Psoas muscle (tissue), 8 donors: ENCODE results near the gene TECTA. TPM values are rescaled to one million over a fixed set of nuclear protein-coding genes. Genes with fewer than 3 reads are reported as not detected.
"Not testable (repeated sequence)": the region's sequence is repeated elsewhere in the genome, so short reads cannot be mapped to it uniquely, and the experiment has no call there.

Experiments used
- ATAC-seq, 4 donors: fragments of 200-7000 bp; cut with Tn5 transposase; one replicate each; pipeline ENCODE4 v1.9.1; 2020; ENCODE audit warnings: moderate library complexity in 3 of 4, mild to moderate bottlenecking in 2 of 4
- DNase-seq, 2 donors: peaks; one replicate each; pipeline ENCODE4 v3.0.0-alpha.2; 2020
- H3K27ac ChIP-seq: fragments of 200-600 bp; one replicate; pipeline ENCODE4 v1.8.0; 2022
- H3K27me3 ChIP-seq, 3 donors: fragments of 200-600 bp in 1 of 3; one replicate each; pipeline versions ENCODE4 v1.6.1 to v1.8.0; 2013 to 2022; ENCODE audit warnings: low read length in 2 of 3, mild to moderate bottlenecking in 2 of 3, moderate library complexity in 1 of 3; ENCODE audit not compliant: insufficient read depth in 3 of 3
- H3K36me3 ChIP-seq, 2 donors: fragments of 200-600 bp in 1 of 2; one replicate each; pipeline versions ENCODE4 v1.6.1 to v1.8.0; 2013 to 2022; ENCODE audit warnings: low read depth in 1 of 2, mild to moderate bottlenecking in 1 of 2, moderate library complexity in 1 of 2; ENCODE audit not compliant: insufficient read depth in 1 of 2
- H3K4me1 ChIP-seq: fragments of 200-600 bp; one replicate; pipeline ENCODE4 v1.8.0; 2022
- H3K4me3 ChIP-seq: fragments of 200-600 bp; one replicate; pipeline ENCODE4 v1.8.0; 2022; ENCODE audit warnings: mild to moderate bottlenecking
- H3K9me3 ChIP-seq: fragments of 200-600 bp; one replicate; pipeline ENCODE4 v1.8.0; 2022
- CTCF ChIP-seq: fragments of 200-600 bp; IDR thresholded peaks from one replicate; pipeline ENCODE4 v1.8.0; 2022; ENCODE audit warnings: antibody characterized with exemption
- WGBS, 3 donors: extraction: QIAGEN DNeasy Blood & Tissue Kit; methylation state at CpG; one replicate each; pipeline versions ENCODE4 v1.1.6 to v1.1.7; 2013; 5-methylcytosine and 5-hydroxymethylcytosine counted together
- intact Hi-C, 2 donors: fragments of 100-400 bp; cut with DNase I; formaldehyde crosslinking; loops; one replicate each; pipeline versions ENCODE4 v1.11.0 to v1.14.2; 2022
- polyA plus RNA-seq, 3 donors: library from polyadenylated mRNA; stranded (reverse); fragments of 200-250 nt; gene quantifications; one replicate each; pipeline ENCODE4 v1.2.3, GENCODE V29; 2013
- total RNA-seq, 4 donors: library from RNA; stranded (reverse); fragmentation: NEBNext Ultra II Directional in 2 of 4; extraction: Animal tissue kit (Norgen Biotek cat#: 25700) in 2 of 4; gene quantifications; one replicate each; pipeline versions ENCODE4 v1.2.1 to v1.2.4, GENCODE V29; 2021 to 2023
- donor health status: healthy with polysubstance abuse.
- donor health status: DM: no; HTN: no; CAD: no; lungs with moderate emphysema.
- donor health status: Bipolar disorder and iron deficiency.
- donor health status: healthy.
- donor health status: DM: yes; HTN: yes; CAD: no.
- donor health status: DM: no; HTN: no; CAD: no.
- donor health status: DM: no; HTN: no; CAD: no.
- donor health status: DM: yes; HTN: yes; CAD: no.

Gene TECTA
- total and polyA plus RNA-seq, 7 donors: 0.10 to 2.6 (median 0.30) TPM

GRCh38 chr11:121229495-121230215 is 128.6 kb downstream of the TECTA start:
- Histone ChIP-seq H3K4me1 (no peaks in the 10 kb centered on the region), H3K27ac (no peak overlapping the region), H3K36me3 (no peaks in the 10 kb centered on the region), H3K4me3 (no peak overlapping the region), H3K27me3 (peaks cover 0 to 22% (median 0%) of the 10 kb centered on the region in 3 donors), H3K9me3 (no peaks in the 10 kb centered on the region)
- no peak for TF ChIP-seq CTCF
- 93 to 95% (median 94%) methylated on average over 5 of the region's 5 CpGs for WGBS, 3 donors
- DNase-seq: no peak
- intact Hi-C loops: no loop called here
- no peak for ATAC-seq

- DNase-seq (no peak), ATAC-seq (no peak)
- Histone ChIP-seq H3K27ac (no peak overlapping the region), H3K4me3 (no peak overlapping the region), H3K9me3 (no peaks in the 10 kb centered on the region), H3K36me3 (no peaks in the 10 kb centered on the region), H3K27me3 (peaks cover 0 to 28% (median 0%) of the 10 kb centered on the region in 3 donors), H3K4me1 (no peaks in the 10 kb centered on the region)
- intact Hi-C loops: no loop called here
- TF ChIP-seq CTCF: no peak
- WGBS, 3 donors: 79 to 86% (median 83%) methylated on average over 8 of the region's 8 CpGs
Measured at GRCh38 chr11:121231576-121232278, 130.7 kb downstream of the TECTA start.

- intact Hi-C loops: no loop called here
- peaks cover 0 to 43% (median 0%) of the 10 kb centered on the region in 3 donors for H3K27me3 ChIP-seq
- 92 to 98% (median 94%) methylated on average over 3 of the region's 3 CpGs for WGBS, 3 donors
Measured at GRCh38 chr11:121235057-121235456, 134.0 kb downstream of the TECTA start.

GRCh38 chr11:121236115-121237001 is 135.3 kb downstream of the TECTA start:
- Histone ChIP-seq H3K27ac (no peak overlapping the region), H3K9me3 (no peaks in the 10 kb centered on the region), H3K27me3 (peaks cover 0 to 34% (median 0%) of the 10 kb centered on the region in 3 donors), H3K36me3 (no peaks in the 10 kb centered on the region), H3K4me3 (no peak overlapping the region), H3K4me1 (no peaks in the 10 kb centered on the region)
- intact Hi-C loops: no loop called here
- ATAC-seq (no peak), DNase-seq (no peak)
- no peak for TF ChIP-seq CTCF
- 39 to 50% (median 46%) methylated on average over 15 of the region's 15 CpGs for WGBS, 3 donors

More at GRCh38 chr11:121235057-121235456, 134.0 kb downstream of the TECTA start:
- ATAC-seq (no peak), DNase-seq (no peak)
- Histone ChIP-seq H3K9me3 (no peaks in the 10 kb centered on the region), H3K4me3 (no peak overlapping the region), H3K4me1 (no peaks in the 10 kb centered on the region), H3K36me3 (no peaks in the 10 kb centered on the region), H3K27ac (no peak overlapping the region)
- no peak for TF ChIP-seq CTCF

DNA sequence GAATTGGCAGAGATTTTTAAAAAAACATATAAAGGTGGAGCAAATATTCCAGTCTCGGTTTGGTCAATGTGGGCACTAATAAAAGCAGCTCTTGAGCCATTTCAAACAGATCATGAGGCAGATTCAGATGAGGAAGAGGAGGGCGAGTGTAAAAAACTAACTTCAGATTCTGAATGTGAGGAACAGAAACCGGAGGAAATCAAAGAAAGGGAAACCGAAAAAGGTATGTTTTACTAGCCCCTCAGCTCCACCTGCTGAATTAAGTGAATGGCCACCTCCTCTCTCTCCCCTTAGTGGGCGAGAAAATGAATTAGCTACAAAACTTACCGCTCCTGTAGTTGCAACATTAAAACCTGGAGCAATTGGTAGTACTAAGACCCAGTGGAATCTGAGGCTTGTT is 136.2 kb downstream of the TECTA start:
- H3K9me3 ChIP-seq, H3K27ac ChIP-seq, H3K4me1 ChIP-seq, DNase-seq, H3K36me3 ChIP-seq, intact Hi-C loops, ATAC-seq, H3K4me3 ChIP-seq: not testable (repeated sequence)
- WGBS, 3 donors: 78 to 82% (median 82%) methylated on average over 6 of the region's 6 CpGs
- peaks cover 0 to 31% (median 0%) of the 10 kb centered on the region in 3 donors for H3K27me3 ChIP-seq
